LNCaP clone FGC (cell line): Measurements from ENCODE around the gene OR2T6.
A peak's percentile ranks its signal among the peaks of the same experiment; 100 is the strongest.
"Not testable (repeated sequence)": the region's sequence is repeated elsewhere in the genome, so short reads cannot be mapped to it uniquely, and the experiment has no call there.

Experiments
- DNase-seq: peaks from one replicate; pipeline ENCODE4 v3.0.0-alpha.2; 2011; ENCODE audit warnings: low read depth
- H3K4me3 ChIP-seq: 2 replicates; pipeline ENCODE4 v1.5.1; 2011; ENCODE audit warnings: mild to moderate bottlenecking, low read depth, low read length, control low read depth
- TF ChIP-seq, protein P1 (sequence below): IDR thresholded peaks from 2 replicates; pipeline ENCODE4 v1.5.1; 2012; ENCODE audit warnings: mild to moderate bottlenecking; ENCODE audit not compliant: control insufficient read depth, insufficient read depth; ENCODE audit errors: extremely low read depth

OR2T6 gene

DNA sequence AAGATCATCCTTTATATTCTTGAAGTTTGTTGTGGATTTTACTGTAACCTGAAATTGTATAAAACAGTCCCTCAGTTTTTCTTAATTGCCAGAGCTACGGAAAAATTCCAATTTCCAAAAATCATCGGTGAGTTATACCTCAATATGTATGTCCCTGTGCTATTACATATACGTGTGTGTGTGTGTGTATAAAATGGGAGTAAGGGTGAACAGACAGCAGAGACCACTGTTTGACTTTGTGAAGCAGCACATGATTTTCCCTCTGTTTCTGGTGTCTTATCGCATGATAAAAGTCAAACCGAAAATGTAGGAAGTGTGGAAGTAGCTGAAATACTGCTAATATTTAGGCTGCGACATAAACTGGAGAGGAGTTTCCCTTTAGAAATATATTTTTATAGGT, 28.5 kb downstream of the OR2T6 start:
- DNase-seq = peak; percentile 34
- TF ChIP-seq, protein P1, sequence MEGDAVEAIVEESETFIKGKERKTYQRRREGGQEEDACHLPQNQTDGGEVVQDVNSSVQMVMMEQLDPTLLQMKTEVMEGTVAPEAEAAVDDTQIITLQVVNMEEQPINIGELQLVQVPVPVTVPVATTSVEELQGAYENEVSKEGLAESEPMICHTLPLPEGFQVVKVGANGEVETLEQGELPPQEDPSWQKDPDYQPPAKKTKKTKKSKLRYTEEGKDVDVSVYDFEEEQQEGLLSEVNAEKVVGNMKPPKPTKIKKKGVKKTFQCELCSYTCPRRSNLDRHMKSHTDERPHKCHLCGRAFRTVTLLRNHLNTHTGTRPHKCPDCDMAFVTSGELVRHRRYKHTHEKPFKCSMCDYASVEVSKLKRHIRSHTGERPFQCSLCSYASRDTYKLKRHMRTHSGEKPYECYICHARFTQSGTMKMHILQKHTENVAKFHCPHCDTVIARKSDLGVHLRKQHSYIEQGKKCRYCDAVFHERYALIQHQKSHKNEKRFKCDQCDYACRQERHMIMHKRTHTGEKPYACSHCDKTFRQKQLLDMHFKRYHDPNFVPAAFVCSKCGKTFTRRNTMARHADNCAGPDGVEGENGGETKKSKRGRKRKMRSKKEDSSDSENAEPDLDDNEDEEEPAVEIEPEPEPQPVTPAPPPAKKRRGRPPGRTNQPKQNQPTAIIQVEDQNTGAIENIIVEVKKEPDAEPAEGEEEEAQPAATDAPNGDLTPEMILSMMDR = peak; percentile 10; the same call in 1 of the 2 replicates
- no peak overlapping the region for H3K4me3 ChIP-seq

DNA sequence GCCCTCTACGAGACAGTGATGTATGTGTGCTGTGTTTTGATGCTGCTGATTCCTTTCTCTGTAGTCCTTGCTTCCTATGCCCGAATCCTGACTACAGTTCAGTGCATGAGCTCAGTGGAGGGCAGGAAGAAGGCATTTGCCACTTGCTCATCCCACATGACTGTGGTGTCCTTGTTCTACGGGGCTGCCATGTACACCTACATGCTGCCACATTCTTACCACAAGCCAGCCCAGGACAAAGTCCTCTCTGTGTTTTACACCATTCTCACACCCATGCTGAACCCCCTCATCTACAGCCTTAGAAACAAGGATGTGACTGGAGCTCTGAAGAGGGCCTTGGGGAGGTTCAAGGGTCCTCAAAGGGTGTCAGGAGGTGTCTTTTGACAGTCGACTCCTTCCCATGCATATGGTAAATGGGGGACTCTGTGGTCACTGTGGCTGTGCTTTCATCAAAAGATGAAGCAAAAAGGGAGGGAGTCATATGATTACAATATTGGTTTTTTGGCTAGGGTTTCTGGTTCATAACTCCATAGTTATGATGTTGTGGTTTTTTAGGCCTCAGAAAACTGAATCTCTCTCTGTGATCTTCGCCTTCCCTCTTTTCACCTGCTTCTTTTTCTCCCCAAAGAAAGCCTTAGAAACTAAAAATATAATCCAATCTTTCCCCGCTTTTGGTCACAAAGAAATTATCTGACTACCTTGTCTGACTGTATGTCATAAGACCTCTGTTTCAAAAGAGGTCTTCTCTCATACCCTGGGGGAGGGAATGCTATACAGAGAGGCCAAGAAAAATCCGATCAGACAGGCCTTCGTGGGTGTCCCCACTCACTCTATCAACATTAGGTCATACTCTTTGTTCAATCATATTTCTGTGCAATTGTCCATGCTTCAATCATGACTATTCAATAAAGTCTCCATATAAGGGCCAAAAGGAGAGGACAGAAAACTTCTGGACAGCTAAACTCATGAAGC, 31.5 kb downstream of the OR2T6 start:
- DNase-seq = no peak
- H3K4me3 ChIP-seq = no peak overlapping the region
- TF ChIP-seq, protein P1 = no peak

DNA sequence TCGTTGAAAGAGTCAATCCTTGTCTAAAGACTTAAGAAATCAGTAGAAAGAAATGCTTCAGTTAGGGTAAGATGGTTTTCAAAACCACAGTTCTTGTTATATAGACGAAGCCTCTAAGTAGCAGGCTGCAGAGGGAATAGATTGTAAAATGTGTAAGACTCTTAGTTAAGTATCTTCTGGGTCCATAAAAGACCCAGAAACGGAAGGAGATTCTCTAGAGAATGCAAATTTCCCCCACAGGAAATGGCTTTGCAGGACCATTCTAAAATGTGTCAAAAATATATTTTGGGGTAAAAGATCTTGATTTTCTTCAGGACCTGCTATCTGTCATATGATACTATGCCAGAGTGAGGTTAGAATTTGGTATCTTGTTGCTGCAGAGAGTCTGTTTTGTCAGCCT, 40.7 kb downstream of the OR2T6 start:
- no peak for DNase-seq
- no peak overlapping the region for H3K4me3 ChIP-seq
- TF ChIP-seq, protein P1 = no peak

- H3K4me3 ChIP-seq = no peak overlapping the region
- DNase-seq = no peak
- TF ChIP-seq, protein P1 = no peak
Observed at GRCh38 chr1:248417854-248418253, 42.3 kb downstream of the OR2T6 start.

- DNase-seq = no peak
- TF ChIP-seq, protein P1 = no peak
- H3K4me3 ChIP-seq = no peak overlapping the region
Observed at GRCh38 chr1:248421384-248421783, 45.8 kb downstream of the OR2T6 start.

DNA sequence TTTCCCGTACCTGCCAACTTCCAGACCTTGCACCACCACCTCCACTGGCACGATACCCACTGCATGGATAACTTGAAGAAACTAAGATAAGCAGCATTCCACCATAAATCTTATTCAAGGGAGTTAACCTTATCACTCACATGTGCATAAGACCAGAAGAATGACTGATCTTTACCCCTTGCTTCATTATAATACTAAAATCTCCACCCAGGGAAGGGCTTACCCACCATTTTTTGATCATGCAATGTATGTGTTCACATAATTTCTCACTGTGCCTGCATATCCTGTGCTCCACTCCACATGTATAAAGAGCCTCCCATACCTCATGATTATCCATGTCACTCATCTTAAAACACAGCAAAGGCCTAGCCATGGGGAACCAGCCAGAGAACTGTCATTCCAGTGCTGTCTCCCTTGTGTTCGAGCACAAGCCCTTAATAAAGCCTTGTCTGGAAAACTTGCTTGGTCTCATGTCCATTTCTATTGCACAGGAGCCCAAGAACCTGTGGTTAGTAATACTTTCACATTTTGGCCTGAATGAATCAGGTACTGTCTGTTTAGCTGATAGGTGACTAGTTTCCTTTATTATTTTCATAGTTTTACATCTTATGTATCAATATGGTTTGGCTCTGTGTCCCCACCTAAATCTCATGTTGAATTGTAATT, 52.1 kb downstream of the OR2T6 start:
- DNase-seq, H3K4me3 ChIP-seq: not testable (repeated sequence)

- not testable (repeated sequence) for H3K4me3 ChIP-seq, DNase-seq
Observed at GRCh38 chr1:248428192-248428533, 52.6 kb downstream of the OR2T6 start.

- DNase-seq, H3K4me3 ChIP-seq: not testable (repeated sequence)
Observed at GRCh38 chr1:248431683-248432082, 56.1 kb downstream of the OR2T6 start.

DNA sequence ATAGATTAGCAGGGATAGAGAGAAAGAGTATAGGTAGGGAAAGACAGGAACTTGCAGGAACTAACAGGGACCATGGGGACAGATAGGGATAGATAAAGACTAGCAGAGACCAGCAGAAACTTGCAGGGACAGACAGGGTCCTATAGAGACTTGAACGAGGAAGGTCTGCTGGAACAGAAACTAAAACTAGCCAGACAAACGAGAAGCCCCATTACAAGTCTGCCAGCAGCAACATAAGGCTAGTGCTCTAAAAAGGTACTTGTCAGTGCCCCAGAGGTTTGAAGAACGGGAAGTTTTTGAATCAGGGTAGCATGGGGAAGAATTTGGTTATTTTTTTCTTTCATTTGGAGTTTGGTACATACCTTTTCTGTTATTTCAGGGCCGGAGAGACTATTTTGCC, 56.7 kb downstream of the OR2T6 start:
- H3K4me3 ChIP-seq, DNase-seq: not testable (repeated sequence)

DNA sequence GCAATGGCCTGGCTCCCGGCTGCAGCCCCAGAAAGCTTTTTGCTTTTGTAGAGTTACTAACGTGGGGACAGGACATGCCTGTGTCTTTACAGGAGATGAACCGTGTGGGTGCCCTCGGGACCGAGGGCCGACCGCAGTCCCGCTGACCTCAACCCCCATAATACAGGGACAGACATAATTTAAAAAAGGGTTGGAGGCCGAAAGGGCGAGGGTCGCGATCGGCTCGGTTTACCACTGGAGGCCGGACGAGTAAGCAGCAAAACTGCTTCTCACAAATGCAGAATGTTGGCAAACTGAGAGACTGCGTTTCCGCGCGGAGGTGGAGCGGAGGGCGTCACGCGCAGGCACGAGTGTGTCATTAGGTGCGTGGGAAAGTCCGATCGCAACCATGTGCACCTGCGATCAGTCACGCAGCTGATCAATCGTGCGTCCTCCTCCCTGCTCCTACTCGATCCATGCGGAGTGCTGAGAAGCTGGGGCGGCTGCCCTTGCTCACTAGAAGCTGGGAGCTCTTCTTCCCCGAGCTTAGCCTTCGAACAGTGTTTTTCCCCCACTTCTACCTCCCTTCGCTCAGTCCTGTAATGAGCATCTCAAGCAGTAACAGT, 58.4 kb downstream of the OR2T6 start:
- not testable (repeated sequence) for DNase-seq, H3K4me3 ChIP-seq

- not testable (repeated sequence) for DNase-seq, H3K4me3 ChIP-seq
Observed at GRCh38 chr1:248434913-248435312, 59.4 kb downstream of the OR2T6 start.

GRCh38 chr1:248436303-248436702, 60.8 kb downstream of the OR2T6 start:
- not testable (repeated sequence) for H3K4me3 ChIP-seq

More at GRCh38 chr1:248436303-248436702, 60.8 kb downstream of the OR2T6 start:
- DNase-seq = not testable (repeated sequence)
